HEK293 (cell line): ENCODE data around the gene DDIT4.
A peak's percentile ranks its signal among the peaks of the same experiment; 100 is the strongest.

Experiments used
- CTCF ChIA-PET: fragments of 350-600 bp; formaldehyde crosslinking; extraction: SDS; loops from one replicate; lab custom pipeline; 2021; ENCODE audit warnings: antibody characterized with exemption; lab: Yijun Ruan, JAX
- POLR2A ChIA-PET: fragments of 300-600 bp; formaldehyde crosslinking; extraction: SDS; loops from one replicate; lab custom pipeline; 2020; ENCODE audit warnings: antibody characterized with exemption, inconsistent platforms; lab: Yijun Ruan, JAX
- H3K27ac ChIP-seq: fragments of 200-500 bp; sonication (Bioruptor generic); 2 replicates; pipeline ENCODE4 v1.5.1; 2014; ENCODE audit warnings: low read depth, low read length, control low read depth, inconsistent platforms; ENCODE audit errors: extremely low read depth
- H3K36me3 ChIP-seq, 2 experiments: fragments of 200-500 bp in 1 of 2; sonication (Bioruptor generic) in 1 of 2; 1 replicate in 1 of 2; 2 replicates in 1 of 2; pipeline ENCODE4 v1.5.1; 2014 to 2017; ENCODE audit warnings: inconsistent platforms in 2 of 2, low read length in 2 of 2; ENCODE audit not compliant: control insufficient read depth in 2 of 2, insufficient read depth in 1 of 2
- H3K4me1 ChIP-seq: fragments of 200-500 bp; sonication (Bioruptor generic); 2 replicates; pipeline ENCODE4 v1.5.1; 2014; ENCODE audit warnings: mild to moderate bottlenecking, low read length, inconsistent platforms; ENCODE audit not compliant: control insufficient read depth, insufficient read depth
- H3K4me3 ChIP-seq: 2 replicates; pipeline ENCODE4 v1.5.1; 2011; ENCODE audit warnings: low read depth, mild to moderate bottlenecking, control low read depth, low read length, moderate library complexity
- H3K9me3 ChIP-seq: fragments of 200-500 bp; sonication (Bioruptor generic); 2 replicates; pipeline ENCODE4 v1.5.1; 2014; ENCODE audit warnings: low read depth, low read length, inconsistent platforms; ENCODE audit not compliant: control insufficient read depth, insufficient read depth
- GLI4 ChIP-seq: fragments of 450-650 bp; formaldehyde crosslinking; IDR thresholded peaks from 2 replicates; pipeline ENCODE4 v1.5.1; 2016; ENCODE audit warnings: missing biosample characterization, missing genetic modification characterization
- IKZF3 ChIP-seq: fragments of 450-650 bp; IDR thresholded peaks from 2 replicates; pipeline ENCODE4 v1.5.0; 2018; ENCODE audit warnings: missing biosample characterization, mild to moderate bottlenecking, missing genetic modification characterization, moderate library complexity
- KLF1 ChIP-seq: fragments of 450-650 bp; formaldehyde crosslinking; IDR thresholded peaks from 2 replicates; pipeline ENCODE4 v1.5.1; 2016; ENCODE audit warnings: missing biosample characterization, missing genetic modification characterization
- PRDM1 ChIP-seq: fragments of 450-650 bp; formaldehyde crosslinking; IDR thresholded peaks from 2 replicates; pipeline ENCODE4; 2016; ENCODE audit warnings: missing biosample characterization, missing genetic modification characterization
- SETDB1 ChIP-seq: IDR thresholded peaks from one replicate; pipeline ENCODE4 v1.6.1; 2017; ENCODE audit warnings: mild to moderate bottlenecking, low read length, moderate library complexity, mixed read lengths; ENCODE audit not compliant: insufficient read length
- ZBTB10 ChIP-seq: fragments of 450-650 bp; formaldehyde crosslinking; IDR thresholded peaks from 2 replicates; pipeline ENCODE4 v1.5.1; 2016; ENCODE audit warnings: missing biosample characterization, missing genetic modification characterization
- ZBTB11 ChIP-seq: fragments of 450-650 bp; formaldehyde crosslinking; conservative IDR thresholded peaks from 2 replicates; pipeline ENCODE4 v1.5.1; 2016; ENCODE audit warnings: low read depth, missing biosample characterization, missing genetic modification characterization
- ZEB2 ChIP-seq: fragments of 450-650 bp; formaldehyde crosslinking; IDR thresholded peaks from 2 replicates; pipeline ENCODE4 v1.5.1; 2016; ENCODE audit warnings: missing biosample characterization, missing genetic modification characterization
- ZNF211 ChIP-seq: fragments of 450-650 bp; formaldehyde crosslinking; IDR thresholded peaks from 2 replicates; pipeline ENCODE4 v1.5.1; 2016; ENCODE audit warnings: low read depth, missing biosample characterization, missing genetic modification characterization
- ZNF214 ChIP-seq: fragments of 450-650 bp; formaldehyde crosslinking; IDR thresholded peaks from 2 replicates; pipeline ENCODE4 v1.5.1; 2017; ENCODE audit warnings: missing biosample characterization, mild to moderate bottlenecking, missing genetic modification characterization, borderline replicate concordance
- ZNF529 ChIP-seq: fragments of 450-650 bp; formaldehyde crosslinking; IDR thresholded peaks from 2 replicates; pipeline ENCODE4 v1.5.1; 2017; ENCODE audit warnings: missing genetic modification characterization, missing biosample characterization; ENCODE audit not compliant: insufficient replicate concordance
- ZNF561 ChIP-seq: fragments of 450-650 bp; IDR thresholded peaks from 2 replicates; pipeline ENCODE4 v1.5.1; 2018; ENCODE audit warnings: missing biosample characterization, missing genetic modification characterization, borderline replicate concordance
- ZNF571 ChIP-seq: fragments of 450-650 bp; formaldehyde crosslinking; IDR thresholded peaks from 2 replicates; pipeline ENCODE4 v1.5.0; 2017; ENCODE audit warnings: missing biosample characterization, missing genetic modification characterization
- ZNF621 ChIP-seq: fragments of 450-650 bp; formaldehyde crosslinking; IDR thresholded peaks from 2 replicates; pipeline ENCODE4 v1.5.1; 2017; ENCODE audit warnings: missing biosample characterization, missing genetic modification characterization
- ZNF664 ChIP-seq: fragments of 450-650 bp; formaldehyde crosslinking; IDR thresholded peaks from 2 replicates; pipeline ENCODE4 v1.5.1; 2016; ENCODE audit warnings: missing biosample characterization, missing genetic modification characterization
- ZSCAN18 ChIP-seq: fragments of 450-650 bp; formaldehyde crosslinking; IDR thresholded peaks from 2 replicates; pipeline ENCODE4 v1.5.1; 2016; ENCODE audit warnings: missing biosample characterization, missing genetic modification characterization
- TF ChIP-seq, protein P1 (sequence below): fragments of 450-650 bp; formaldehyde crosslinking; IDR thresholded peaks from 2 replicates; pipeline ENCODE4 v1.5.1; 2017; ENCODE audit warnings: missing biosample characterization, mild to moderate bottlenecking, missing genetic modification characterization, moderate library complexity
- TF ChIP-seq, protein P2 (sequence below): fragments of 450-650 bp; formaldehyde crosslinking; IDR thresholded peaks from 2 replicates; pipeline ENCODE4 v1.5.1; 2016; ENCODE audit warnings: missing biosample characterization, missing genetic modification characterization
- TF ChIP-seq, protein P3 (sequence below): fragments of 450-650 bp; IDR thresholded peaks from 2 replicates; pipeline ENCODE4 v1.5.1; 2018; ENCODE audit warnings: missing biosample characterization, mild to moderate bottlenecking, missing genetic modification characterization
- TF ChIP-seq, protein P4 (sequence below): fragments of 450-650 bp; formaldehyde crosslinking; IDR thresholded peaks from 2 replicates; pipeline ENCODE4 v1.5.1; 2017; ENCODE audit warnings: missing biosample characterization, missing genetic modification characterization

DDIT4 gene

DNA sequence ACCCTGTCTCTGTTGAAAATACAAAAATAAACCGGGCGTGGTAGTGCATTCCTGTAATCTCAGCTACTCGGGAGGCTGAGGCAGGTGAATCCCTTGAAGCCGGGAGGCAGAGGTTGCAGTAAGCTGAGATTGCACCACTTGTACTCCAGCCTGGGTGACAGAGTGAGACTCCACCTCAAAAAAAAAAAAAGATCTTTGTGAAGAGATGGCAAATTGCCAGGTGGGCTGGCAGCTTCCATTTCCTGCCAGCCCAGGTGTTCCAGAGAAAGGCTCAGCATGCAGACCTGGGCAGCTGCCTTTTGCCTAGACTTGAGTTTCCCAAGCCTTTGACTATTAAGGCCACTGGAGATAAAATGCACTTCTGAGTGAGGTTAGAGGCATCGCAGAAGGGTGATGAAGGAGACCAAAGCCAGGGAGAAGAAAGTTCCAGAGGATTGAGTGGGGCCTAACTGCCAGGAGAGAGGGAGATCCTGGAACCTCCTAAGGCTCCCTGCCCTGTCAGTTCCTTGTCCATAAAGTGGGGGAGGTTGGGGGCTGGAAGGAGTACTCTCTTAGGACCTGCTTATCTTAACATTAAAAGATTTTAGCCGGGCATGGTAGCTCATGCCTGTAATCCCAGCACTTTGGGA, 10.0 kb upstream of the DDIT4 start:
- H3K9me3 ChIP-seq: no peaks in the 10 kb centered on the region
- H3K4me1 ChIP-seq: peaks cover 24% of the 10 kb centered on the region
- H3K27ac ChIP-seq: peak overlapping the region; percentile 13; the same call in 1 of the 2 replicates
- CTCF ChIA-PET: interaction anchor here (0.6 to 1.8 kb wide), 3 partner anchors 11 to 37 kb away, joined by 3 to 7 read pairs (median 3); partner anchors contain the start of gene DDIT4
- H3K4me3 ChIP-seq: no peak overlapping the region
- POLR2A ChIA-PET: interaction anchor here (0.9 to 2.3 kb wide), 4 partner anchors 10 to 69 kb away, joined by 3 to 26 read pairs (median 3); partner anchors contain the start of gene DDIT4
- H3K36me3 ChIP-seq: no peaks in the 10 kb centered on the region
- TF ChIP-seq PRDM1 (tag by site-specific recombination) (peak; percentile 53), KLF1 (tag by site-specific recombination) (no peak), ZSCAN18 (tag by site-specific recombination) (no peak), ZBTB11 (tag by site-specific recombination) (no peak), ZNF214 (tag by site-specific recombination) (no peak), ZNF621 (no peak), ZBTB10 (tag by site-specific recombination) (no peak), GLI4 (tag by site-specific recombination) (no peak), ZNF561 (tag by site-specific recombination) (no peak), ZNF211 (tag by site-specific recombination) (no peak), ZNF571 (tag by site-specific recombination) (no peak), IKZF3 (peak; percentile 59), ZEB2 (tag by site-specific recombination) (no peak), SETDB1 (no peak), ZNF664 (tag by site-specific recombination) (no peak), ZNF529 (tag by site-specific recombination) (no peak)
- TF ChIP-seq, protein P1, sequence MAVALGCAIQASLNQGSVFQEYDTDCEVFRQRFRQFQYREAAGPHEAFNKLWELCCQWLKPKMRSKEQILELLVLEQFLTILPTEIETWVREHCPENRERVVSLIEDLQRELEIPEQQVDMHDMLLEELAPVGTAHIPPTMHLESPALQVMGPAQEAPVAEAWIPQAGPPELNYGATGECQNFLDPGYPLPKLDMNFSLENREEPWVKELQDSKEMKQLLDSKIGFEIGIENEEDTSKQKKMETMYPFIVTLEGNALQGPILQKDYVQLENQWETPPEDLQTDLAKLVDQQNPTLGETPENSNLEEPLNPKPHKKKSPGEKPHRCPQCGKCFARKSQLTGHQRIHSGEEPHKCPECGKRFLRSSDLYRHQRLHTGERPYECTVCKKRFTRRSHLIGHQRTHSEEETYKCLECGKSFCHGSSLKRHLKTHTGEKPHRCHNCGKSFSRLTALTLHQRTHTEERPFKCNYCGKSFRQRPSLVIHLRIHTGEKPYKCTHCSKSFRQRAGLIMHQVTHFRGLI (tag by site-specific recombination): no peak
- TF ChIP-seq, protein P2, sequence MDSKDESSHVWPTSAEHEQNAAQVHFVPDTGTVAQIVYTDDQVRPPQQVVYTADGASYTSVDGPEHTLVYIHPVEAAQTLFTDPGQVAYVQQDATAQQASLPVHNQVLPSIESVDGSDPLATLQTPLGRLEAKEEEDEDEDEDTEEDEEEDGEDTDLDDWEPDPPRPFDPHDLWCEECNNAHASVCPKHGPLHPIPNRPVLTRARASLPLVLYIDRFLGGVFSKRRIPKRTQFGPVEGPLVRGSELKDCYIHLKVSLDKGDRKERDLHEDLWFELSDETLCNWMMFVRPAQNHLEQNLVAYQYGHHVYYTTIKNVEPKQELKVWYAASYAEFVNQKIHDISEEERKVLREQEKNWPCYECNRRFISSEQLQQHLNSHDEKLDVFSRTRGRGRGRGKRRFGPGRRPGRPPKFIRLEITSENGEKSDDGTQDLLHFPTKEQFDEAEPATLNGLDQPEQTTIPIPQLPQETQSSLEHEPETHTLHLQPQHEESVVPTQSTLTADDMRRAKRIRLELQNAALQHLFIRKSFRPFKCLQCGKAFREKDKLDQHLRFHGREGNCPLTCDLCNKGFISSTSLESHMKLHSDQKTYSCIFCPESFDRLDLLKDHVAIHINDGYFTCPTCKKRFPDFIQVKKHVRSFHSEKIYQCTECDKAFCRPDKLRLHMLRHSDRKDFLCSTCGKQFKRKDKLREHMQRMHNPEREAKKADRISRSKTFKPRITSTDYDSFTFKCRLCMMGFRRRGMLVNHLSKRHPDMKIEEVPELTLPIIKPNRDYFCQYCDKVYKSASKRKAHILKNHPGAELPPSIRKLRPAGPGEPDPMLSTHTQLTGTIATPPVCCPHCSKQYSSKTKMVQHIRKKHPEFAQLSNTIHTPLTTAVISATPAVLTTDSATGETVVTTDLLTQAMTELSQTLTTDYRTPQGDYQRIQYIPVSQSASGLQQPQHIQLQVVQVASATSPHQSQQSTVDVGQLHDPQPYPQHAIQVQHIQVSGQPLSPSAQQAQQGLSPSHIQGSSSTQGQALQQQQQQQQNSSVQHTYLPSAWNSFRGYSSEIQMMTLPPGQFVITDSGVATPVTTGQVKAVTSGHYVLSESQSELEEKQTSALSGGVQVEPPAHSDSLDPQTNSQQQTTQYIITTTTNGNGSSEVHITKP (tag by site-specific recombination): peak; percentile 97
- TF ChIP-seq, protein P3, sequence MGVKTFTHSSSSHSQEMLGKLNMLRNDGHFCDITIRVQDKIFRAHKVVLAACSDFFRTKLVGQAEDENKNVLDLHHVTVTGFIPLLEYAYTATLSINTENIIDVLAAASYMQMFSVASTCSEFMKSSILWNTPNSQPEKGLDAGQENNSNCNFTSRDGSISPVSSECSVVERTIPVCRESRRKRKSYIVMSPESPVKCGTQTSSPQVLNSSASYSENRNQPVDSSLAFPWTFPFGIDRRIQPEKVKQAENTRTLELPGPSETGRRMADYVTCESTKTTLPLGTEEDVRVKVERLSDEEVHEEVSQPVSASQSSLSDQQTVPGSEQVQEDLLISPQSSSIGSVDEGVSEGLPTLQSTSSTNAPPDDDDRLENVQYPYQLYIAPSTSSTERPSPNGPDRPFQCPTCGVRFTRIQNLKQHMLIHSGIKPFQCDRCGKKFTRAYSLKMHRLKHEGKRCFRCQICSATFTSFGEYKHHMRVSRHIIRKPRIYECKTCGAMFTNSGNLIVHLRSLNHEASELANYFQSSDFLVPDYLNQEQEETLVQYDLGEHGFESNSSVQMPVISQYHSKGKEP: 0 out of 2 replicates have a peak, but pooled peaks have one; percentile 49
- TF ChIP-seq, protein P4, sequence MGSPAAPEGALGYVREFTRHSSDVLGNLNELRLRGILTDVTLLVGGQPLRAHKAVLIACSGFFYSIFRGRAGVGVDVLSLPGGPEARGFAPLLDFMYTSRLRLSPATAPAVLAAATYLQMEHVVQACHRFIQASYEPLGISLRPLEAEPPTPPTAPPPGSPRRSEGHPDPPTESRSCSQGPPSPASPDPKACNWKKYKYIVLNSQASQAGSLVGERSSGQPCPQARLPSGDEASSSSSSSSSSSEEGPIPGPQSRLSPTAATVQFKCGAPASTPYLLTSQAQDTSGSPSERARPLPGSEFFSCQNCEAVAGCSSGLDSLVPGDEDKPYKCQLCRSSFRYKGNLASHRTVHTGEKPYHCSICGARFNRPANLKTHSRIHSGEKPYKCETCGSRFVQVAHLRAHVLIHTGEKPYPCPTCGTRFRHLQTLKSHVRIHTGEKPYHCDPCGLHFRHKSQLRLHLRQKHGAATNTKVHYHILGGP (tag by site-specific recombination): no peak
